Heart left ventricle (tissue), 16 donors: ENCODE results near the gene PRRX2. TPM values are rescaled to one million over a fixed set of nuclear protein-coding genes. Genes with fewer than 3 reads are reported as not detected.

ENCODE experiments used
- ATAC-seq, 4 donors: fragments of 200-7000 bp; cut with Tn5 transposase; one replicate each; pipeline ENCODE4 v1.9.1; 2020 to 2022; ENCODE audit warnings: moderate library complexity in 4 of 4, mild to moderate bottlenecking in 3 of 4, moderate number of reproducible peaks in 1 of 4
- DNase-seq, 5 donors: peaks; one replicate each; pipeline ENCODE4 v3.0.0-alpha.2; 2020
- H3K27ac ChIP-seq, 12 donors: fragments of 200-600 bp; sonication (generic) in 4 of 12; one replicate each; pipeline versions ENCODE4 v1.5.0 to v1.8.0; 2016 to 2022; ENCODE audit warnings: mild to moderate bottlenecking in 2 of 12
- H3K27me3 ChIP-seq, 9 donors: fragments of 200-600 bp; sonication (generic) in 2 of 9; one replicate each; pipeline versions ENCODE4 v1.5.1 to v1.8.0; 2016 to 2022; ENCODE audit warnings: mild to moderate bottlenecking in 3 of 9
- H3K36me3 ChIP-seq, 9 donors: fragments of 200-600 bp; sonication (generic) in 2 of 9; one replicate each; pipeline versions ENCODE4 v1.5.0 to v1.8.0; 2018 to 2022; ENCODE audit warnings: mild to moderate bottlenecking in 2 of 9
- H3K4me1 ChIP-seq, 12 donors: fragments of 200-600 bp; sonication (generic) in 4 of 12; one replicate each; pipeline versions ENCODE4 v1.5.0 to v1.8.0; 2016 to 2022; ENCODE audit warnings: mild to moderate bottlenecking in 3 of 12
- H3K4me3 ChIP-seq, 12 donors: fragments of 200-600 bp; sonication (generic) in 4 of 12; one replicate each; pipeline versions ENCODE4 v1.5.0 to v1.8.0; 2017 to 2022; ENCODE audit warnings: mild to moderate bottlenecking in 9 of 12, moderate library complexity in 4 of 12
- H3K9me3 ChIP-seq, 12 donors: fragments of 200-600 bp; sonication (generic) in 4 of 12; one replicate each; pipeline versions ENCODE4 v1.5.0 to v1.8.0; 2016 to 2022; ENCODE audit warnings: mild to moderate bottlenecking in 1 of 12
- CTCF ChIP-seq, 12 donors: fragments of 200-600 bp; sonication (generic) in 4 of 12; IDR thresholded peaks; one replicate each; pipeline versions ENCODE4 v1.5.0 to v1.8.0; 2018 to 2022; ENCODE audit warnings: antibody characterized with exemption in 12 of 12, mild to moderate bottlenecking in 5 of 12
- POLR2A ChIP-seq, 2 donors: fragments of 450-650 bp; IDR thresholded peaks; one replicate each; pipeline ENCODE4 v1.6.1; 2017; ENCODE audit warnings: antibody characterized with exemption in 2 of 2, mild to moderate bottlenecking in 2 of 2, moderate library complexity in 2 of 2
- WGBS, 4 donors: extraction: QIAGEN DNeasy Blood & Tissue Kit in 2 of 4; methylation state at CpG; one replicate each; pipeline versions ENCODE4 v1.1.5 to v1.1.7; 2013 to 2018; 5-methylcytosine and 5-hydroxymethylcytosine counted together
- intact Hi-C, 10 donors: fragments of 100-400 bp; cut with DNase I; formaldehyde crosslinking; loops; one replicate each; pipeline versions ENCODE4 v1.11.1 to v1.14.2; 2022
- polyA plus RNA-seq, 2 donors: library from polyadenylated mRNA; stranded (reverse); fragments of 200-250 nt; gene quantifications; one replicate each; pipeline ENCODE4 v1.2.3, GENCODE V29; 2013
- total RNA-seq, 9 donors: library from RNA; depleted of rRNA in 2 of 9; stranded (reverse); fragments of >200 nt in 2 of 9; fragmentation: NEBNext Ultra II Directional in 3 of 9; extraction: Animal tissue kit (Norgen Biotek cat#: 25700) in 3 of 9; gene quantifications; one replicate each; pipeline versions ENCODE4 v1.1.0 to v1.2.4, GENCODE V29; 2016 to 2023
- donor health status: ischemic (EF 13 %, LVEDD 7.1; RV severe dilation, severe dysfunction).
- donor health status: healthy with polysubstance abuse.
- donor health status: DM: no; HTN: yes; CAD: no.
- donor health status: DM: no; HTN: no; CAD: no.
- donor health status: ischemic (EF 25% LVEDD 6.9; RV normal size, moderate dysfunction).
- donor health status: ischemic (EF 25% LVEDD 5.7; RV mildly dilated, moderate dysfunction).
- donor health status: healthy.
- donor health status: DM: yes; HTN: yes; CAD: no.
- donor health status: ischemic (EF 35%, LVEDD 5.7; RV mildly dilated, moderate dysfunction).
- donor health status: nonischemic (EF 11% LVEDD 7.7; RV severe dilation, severe dysfunction).
- donor health status: DM: yes; HTN: yes; CAD: no.
- donor health status: PGD.
- donor health status: ischemic (EF 29% LVEDD 5.4; RV normal size, mild dysfunction).
- donor health status: nonischemic (EF 23%, LVEDD 6.1; RV moderate dilation, normal function).

The PRRX2 gene
- total and polyA plus RNA-seq, 11 donors, result 0.22 to 1.5 (median 0.75) TPM; not detected in 1

- 78 to 83% (median 79%) methylated on average over 11 of the region's 11 CpGs for WGBS, 4 donors
- TF ChIP-seq CTCF (IDR thresholded peaks at IDR 0.05) (no peak), POLR2A (IDR thresholded peaks at IDR 0.05) (no peak)
- intact Hi-C loops, result no loop called here
- Histone ChIP-seq H3K27ac (no peak overlapping the region), H3K36me3 (no peaks in the 10 kb centered on the region), H3K4me1 (peaks cover 0 to 28% (median 7%) of the 10 kb centered on the region in 12 donors), H3K9me3 (no peaks in the 10 kb centered on the region), H3K4me3 (no peak overlapping the region), H3K27me3 (peaks cover 0 to 32% (median 5%) of the 10 kb centered on the region in 9 donors)
- no peak for ATAC-seq
- DNase-seq, result no peak
These were observed 35.6 kb downstream of the PRRX2 start for GRCh38 chr9:129701054-129701453.

GRCh38 chr9:129701549-129701948 is 36.1 kb downstream of the PRRX2 start:
- H3K27me3 ChIP-seq, result peaks cover 0 to 27% (median 4%) of the 10 kb centered on the region in 9 donors
- WGBS, 4 donors, result 92 to 95% (median 92%) methylated on average over 5 of the region's 5 CpGs

GRCh38 chr9:129702589-129703520 is 37.4 kb downstream of the PRRX2 start:
- WGBS, 4 donors, result 49 to 57% (median 50%) methylated on average over 19 of the region's 19 CpGs
- TF ChIP-seq POLR2A (IDR thresholded peaks at IDR 0.05) (no peak), CTCF (IDR thresholded peaks at IDR 0.05) (no peak)
- intact Hi-C loops, result no loop called here
- DNase-seq (no peak), ATAC-seq (peak in 2 of 4 donors; percentile 37 to 38)
- Histone ChIP-seq H3K9me3 (no peaks in the 10 kb centered on the region), H3K27ac (peak overlapping the region in 3 of 12 donors; percentile 6 to 34 (median 11)), H3K27me3 (peaks cover 0 to 14% (median 0%) of the 10 kb centered on the region in 9 donors), H3K4me3 (no peak overlapping the region), H3K36me3 (no peaks in the 10 kb centered on the region), H3K4me1 (peaks cover 0 to 16% (median under 1%) of the 10 kb centered on the region in 12 donors)

More at GRCh38 chr9:129701549-129701948, 36.1 kb downstream of the PRRX2 start:
- Histone ChIP-seq H3K4me1 (peaks cover 0 to 27% (median 7%) of the 10 kb centered on the region in 12 donors), H3K36me3 (no peaks in the 10 kb centered on the region), H3K27ac (no peak overlapping the region), H3K9me3 (no peaks in the 10 kb centered on the region), H3K4me3 (no peak overlapping the region)
- TF ChIP-seq CTCF (IDR thresholded peaks at IDR 0.05) (no peak), POLR2A (IDR thresholded peaks at IDR 0.05) (no peak)
- ATAC-seq (no peak), DNase-seq (no peak)
- intact Hi-C loops, result no loop called here

GRCh38 chr9:129703667-129704355 is 38.4 kb downstream of the PRRX2 start:
- Histone ChIP-seq H3K36me3 (no peaks in the 10 kb centered on the region), H3K9me3 (no peaks in the 10 kb centered on the region), H3K27ac (peak overlapping the region in 3 of 12 donors; percentile 6 to 61 (median 34)), H3K27me3 (peaks cover 0 to 8% (median 0%) of the 10 kb centered on the region in 9 donors), H3K4me3 (no peak overlapping the region), H3K4me1 (peaks cover 0 to 11% (median 0%) of the 10 kb centered on the region in 12 donors)
- DNase-seq (no peak), ATAC-seq (peak in 3 of 4 donors; percentile 23 to 40 (median 37))
- intact Hi-C loops, result no loop called here
- TF ChIP-seq CTCF (IDR thresholded peaks at IDR 0.05) (no peak), POLR2A (IDR thresholded peaks at IDR 0.05) (no peak)
- WGBS, 4 donors, result 62 to 82% (median 77%) methylated on average over 17 of the region's 17 CpGs
